Activated CD4-positive, alpha-beta T cell treated with anti-CD3 and anti-CD28 coated beads, Interleukin-2, amount 50 U/mL, for 16 hours (primary cell): ENCODE data around the gene NEGR1.

Experiments used
- DNase-seq: peaks from one replicate; pipeline ENCODE4 v3.0.0-alpha.2; 2020

NEGR1 gene

DNA sequence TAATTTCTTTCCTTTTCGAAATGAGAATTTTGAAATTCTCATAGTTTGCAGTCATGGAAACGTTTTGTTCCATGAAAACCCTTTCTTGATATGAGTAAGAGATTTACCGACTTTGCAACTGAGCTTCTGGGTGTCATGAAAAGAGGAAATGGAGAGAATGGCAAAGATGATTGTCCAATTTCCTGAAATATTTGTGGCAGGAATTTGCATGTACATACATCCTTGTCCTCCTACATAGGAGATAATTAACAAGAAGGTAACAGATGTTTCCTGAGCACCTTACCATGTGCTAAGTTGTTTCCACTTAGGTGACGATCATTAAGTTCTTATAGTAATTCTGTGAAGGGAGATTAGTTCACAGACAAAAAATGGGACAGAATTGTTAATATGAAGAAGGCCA is 170.7 kb downstream of the NEGR1 start:
- DNase-seq, result no peak

DNA sequence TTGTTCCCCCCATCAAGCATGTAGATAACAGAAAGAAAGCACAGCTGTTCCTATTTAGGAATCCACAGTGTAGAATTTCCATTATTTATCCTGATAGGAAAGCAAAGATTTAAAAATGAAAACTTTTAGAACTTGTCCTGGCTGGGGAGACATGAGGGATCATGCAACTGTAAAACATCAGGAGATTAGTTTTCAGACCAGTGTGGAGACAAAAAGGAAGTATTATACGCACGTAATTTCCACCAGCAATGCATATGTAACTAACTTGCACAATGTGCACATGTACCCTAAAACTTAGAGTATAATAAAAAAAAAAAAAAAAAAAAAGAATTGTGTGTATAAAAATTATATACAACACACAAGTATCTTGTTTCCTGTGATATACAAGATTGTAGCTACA is 172.4 kb downstream of the NEGR1 start:
- DNase-seq, result no peak

DNA sequence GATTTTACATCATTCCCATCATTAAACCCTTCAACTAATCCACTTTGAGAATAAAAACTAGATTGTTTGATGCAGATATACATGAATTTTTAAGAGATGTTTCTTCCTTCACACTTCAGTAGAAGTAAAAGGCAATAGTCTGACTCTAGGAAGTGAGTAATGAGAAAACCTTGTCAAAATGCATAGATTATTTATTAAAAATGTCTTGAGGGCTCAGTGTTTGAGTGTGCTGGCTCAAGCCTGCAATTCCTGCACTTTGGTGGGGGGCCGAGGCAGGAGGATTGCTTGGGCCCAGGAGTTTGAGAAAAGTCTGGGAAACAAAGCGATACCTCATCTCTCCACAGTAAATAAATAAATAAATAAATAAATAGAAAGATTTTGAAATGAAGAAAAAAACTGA is 177.1 kb downstream of the NEGR1 start:
- DNase-seq, result no peak

DNA sequence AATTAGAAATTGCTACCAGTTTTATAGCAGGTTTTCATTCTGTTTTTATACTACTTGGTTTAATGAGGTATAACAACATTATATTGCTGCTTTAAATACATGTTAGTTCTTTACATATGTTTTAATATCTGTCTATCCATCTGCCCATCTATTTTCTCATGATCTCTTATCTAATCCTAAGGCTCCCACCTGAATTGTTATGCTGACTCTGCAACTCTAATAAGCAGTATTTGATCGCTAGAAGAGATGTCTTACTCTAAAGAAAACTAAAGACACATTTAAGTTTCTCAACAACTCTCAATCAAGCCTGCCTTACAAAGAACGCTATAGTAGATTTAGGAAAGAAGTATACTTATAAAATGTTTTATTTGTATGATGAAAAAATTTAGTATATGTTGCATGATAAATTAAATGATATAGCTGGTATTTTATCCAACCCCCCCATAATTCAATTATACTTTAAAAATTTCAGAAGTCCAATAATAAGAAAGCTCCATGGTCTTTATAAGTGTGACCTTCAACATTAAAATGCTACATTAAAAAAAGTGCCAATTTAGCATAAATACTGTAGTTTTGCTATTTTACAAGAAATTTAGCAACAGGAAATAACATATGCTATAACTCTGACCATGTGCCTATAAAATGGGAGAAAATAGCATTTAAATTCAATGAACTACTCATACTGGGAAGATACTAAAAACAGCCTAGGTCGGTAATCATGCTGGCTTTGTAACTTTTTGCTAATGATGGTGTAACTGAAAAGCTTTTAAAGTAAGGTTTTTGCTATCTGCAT is 180.3 kb downstream of the NEGR1 start:
- DNase-seq, result no peak

DNA sequence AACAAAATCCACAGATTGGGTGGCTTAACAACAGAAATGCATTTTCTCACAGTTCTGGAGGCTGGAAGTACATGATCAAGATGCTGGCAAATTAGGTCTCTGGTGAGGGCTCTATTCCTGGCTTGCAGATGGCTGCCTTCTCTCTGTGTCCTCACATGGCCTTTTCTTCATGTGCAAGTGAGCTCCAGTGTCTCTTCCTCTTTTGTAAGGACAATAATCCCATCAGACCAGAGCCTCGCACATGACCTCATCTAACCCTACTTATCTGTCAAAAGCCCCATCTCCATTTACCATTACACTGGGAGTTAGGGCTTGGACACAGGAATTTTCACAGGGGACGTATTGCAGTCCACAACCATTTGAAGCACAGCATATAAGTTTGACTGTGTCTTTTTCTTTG is 181.6 kb downstream of the NEGR1 start:
- no peak for DNase-seq

DNA sequence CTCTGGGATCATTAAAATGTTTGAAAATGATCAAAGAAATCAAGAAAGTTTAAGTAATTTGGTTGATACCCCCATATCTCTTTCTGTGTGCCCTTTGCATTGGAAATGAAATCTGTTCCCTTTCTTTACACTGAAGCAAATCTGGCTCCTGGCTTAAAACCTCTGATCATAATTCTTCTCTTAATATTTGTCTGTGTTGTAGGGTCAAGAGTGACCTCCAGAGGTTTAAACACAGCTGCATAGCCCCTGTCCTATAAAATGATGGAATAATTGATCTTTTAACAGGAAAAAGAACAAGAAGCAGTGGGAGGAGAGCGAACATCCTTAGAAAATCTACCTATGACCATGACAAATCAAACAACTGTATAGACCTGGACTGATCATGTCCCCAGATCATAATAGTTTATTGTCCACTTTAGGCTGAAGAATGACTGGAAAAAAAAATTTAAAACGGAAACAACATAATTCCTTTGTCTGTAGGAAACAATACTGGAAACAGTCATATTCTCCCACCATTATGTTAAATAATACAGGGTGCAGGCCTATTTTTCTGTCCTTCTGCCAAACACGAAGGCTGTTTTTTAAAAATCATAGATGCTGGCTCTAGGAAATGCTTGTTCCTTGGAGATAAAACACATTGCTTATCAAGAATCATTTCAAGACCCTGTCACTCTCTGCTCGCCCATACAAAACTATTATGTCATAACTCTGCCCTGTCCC is 184.3 kb downstream of the NEGR1 start:
- no peak for DNase-seq

DNA sequence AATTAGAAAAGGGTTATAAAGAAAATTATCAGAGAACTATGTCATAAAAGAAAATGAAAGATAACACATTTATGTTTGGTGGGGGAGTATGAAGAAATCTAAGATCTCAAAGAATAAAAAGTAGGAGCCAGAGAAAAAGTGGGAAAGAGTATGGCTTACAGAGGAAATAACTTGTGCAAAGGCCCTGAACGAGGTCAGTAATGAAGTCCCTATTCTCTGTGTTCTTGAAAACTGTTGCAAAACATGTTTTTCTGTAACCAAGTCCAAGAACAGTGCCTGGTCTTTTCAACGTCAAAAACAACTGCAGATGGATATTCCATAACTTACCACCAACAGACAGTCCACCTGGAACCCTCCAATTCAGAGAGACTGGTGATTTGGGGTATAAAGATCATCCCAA is 188.1 kb downstream of the NEGR1 start:
- no peak for DNase-seq

DNA sequence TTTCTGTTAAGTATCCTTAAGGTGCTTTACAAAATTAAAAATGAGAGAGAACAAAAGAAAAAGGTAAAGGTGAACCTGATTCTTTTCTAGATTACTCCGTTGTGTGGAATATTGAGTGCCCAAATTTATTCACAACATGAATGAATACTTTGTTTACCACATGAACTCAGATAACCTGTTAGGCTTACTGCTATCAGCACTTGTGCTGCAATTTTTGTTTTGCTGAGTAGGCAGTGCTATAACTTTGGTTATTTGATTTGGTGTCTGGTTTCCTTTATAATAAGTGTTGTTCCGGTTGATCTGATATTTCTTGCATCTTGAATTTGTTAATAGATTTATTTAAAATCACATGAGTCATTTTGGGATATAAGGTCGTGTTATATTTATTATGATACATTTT is 195.9 kb downstream of the NEGR1 start:
- no peak for DNase-seq

DNA sequence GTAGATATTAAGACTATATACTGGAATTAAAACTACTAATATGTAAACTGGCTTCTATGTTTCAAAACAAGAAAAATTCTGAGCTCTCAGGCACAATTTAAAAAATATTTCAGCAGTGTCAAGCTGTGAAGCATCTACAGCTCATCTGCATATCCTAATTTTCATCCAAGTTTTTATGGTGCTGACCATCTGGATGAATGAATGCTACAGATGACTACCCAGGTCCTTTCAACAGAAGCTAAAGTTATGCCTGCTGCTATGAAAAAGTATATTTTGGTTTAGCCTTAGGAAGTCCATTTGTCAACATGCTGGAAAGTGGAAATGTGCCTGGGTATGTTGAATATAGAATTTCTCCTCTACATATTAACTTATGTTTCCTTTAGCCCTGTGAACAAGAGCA is 206.9 kb downstream of the NEGR1 start:
- DNase-seq, result no peak

DNA sequence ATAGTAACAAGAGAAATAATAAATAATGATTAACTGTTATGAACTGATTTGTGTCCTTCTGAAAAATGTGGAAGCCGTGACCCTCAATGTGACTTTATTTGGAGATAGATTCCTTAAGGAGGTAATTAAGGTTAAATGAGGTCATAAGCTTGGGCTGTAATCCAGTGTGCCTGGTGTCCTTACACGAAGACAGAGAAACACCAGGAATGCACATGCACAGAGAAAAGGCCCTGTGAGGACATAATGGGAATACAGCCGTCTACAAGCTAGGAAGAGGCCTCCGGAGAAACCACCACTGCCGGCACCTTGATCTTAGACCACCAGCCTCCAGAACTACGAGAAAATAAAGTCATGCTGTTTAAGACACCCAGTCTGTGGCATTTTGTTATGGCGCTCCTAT is 215.9 kb downstream of the NEGR1 start:
- no peak for DNase-seq

DNA sequence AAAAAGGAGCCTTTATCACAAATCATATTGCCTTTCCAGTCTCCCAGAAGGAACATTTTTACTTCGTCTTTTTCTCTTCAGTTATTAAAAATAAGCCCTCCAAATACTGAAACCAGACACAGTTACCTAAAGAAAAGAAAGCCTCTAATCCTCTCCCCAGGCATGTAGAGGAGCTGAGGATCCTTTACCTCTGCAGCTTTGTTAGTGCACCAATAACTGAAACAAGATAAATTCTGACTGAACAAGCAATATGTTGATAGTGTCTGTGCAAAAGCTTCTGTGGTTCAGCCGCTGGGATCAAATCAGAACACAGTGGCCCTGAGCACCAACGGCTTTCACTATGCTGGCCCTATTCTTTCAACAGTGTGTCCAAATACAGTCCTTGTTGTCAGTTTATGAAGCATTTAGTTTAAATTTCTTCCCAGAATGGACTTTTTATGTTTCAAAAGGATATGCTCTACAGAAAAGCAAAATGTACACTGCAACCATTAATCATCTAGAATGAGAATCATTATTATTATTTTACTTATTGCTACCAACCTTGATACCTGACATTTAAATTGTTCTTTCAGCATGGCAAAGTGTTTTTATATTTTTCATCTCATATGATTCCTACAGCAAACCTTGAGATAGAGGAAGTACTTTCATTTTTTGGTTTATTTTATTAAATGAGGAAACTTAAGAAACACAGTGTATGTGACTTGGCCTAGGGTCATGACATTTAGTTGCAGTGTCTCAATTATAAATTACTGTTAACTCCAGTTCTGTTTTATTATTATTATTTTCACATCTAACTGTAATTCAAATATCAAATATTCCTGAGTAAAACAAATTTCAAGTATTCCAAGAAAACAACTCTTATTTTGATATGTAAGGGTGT is 217.9 kb downstream of the NEGR1 start:
- no peak for DNase-seq

DNA sequence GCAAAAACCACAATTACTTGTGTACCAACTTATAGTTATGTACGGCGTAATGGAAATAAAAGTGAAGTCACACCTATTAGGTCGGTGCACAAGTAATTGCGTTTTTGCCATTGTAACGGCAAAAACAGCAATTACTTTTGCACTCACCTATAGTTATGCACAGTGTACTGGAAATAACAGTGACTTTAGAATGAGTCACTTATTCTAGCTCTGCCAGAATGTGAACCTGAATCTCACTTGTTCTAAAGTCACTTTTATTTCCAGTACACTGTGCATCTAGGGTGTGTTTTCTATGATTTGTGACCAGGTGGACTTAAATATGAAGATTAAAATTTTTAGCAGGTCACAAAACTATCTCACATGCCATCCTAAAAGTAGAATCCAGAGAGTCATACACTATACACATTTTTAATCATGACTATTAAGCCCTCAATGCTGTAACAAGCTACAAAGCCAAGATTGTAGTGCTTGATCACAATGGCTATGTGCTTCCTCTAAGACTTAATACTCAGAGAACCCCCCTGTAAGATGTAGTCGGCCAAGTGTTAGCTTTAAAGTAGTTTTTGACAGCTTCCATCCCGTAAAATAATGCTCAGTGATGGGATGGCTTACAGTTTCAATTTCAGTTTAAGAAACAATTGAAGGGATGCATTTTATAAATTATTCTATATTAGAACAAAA is 218.8 kb downstream of the NEGR1 start:
- DNase-seq, result no peak

DNA sequence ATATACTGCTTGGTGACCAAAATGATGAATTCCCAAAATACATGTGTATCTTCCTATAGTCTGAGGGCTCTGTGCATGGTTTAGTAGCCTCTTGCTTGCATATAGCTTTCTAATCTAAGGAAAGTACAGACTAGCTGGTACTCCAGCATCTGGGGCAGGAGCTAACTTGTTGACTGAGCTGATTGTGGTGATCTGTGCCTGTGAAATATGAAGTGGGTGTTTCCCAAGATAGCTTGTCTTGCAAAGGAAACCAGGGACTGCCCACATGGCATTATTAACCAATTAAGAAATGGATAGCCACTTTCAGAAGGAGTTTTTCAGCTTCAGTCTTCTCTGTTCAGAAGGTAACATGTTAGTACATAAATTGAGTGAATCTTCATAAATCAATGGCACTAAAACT is 219.8 kb downstream of the NEGR1 start:
- DNase-seq, result no peak

DNA sequence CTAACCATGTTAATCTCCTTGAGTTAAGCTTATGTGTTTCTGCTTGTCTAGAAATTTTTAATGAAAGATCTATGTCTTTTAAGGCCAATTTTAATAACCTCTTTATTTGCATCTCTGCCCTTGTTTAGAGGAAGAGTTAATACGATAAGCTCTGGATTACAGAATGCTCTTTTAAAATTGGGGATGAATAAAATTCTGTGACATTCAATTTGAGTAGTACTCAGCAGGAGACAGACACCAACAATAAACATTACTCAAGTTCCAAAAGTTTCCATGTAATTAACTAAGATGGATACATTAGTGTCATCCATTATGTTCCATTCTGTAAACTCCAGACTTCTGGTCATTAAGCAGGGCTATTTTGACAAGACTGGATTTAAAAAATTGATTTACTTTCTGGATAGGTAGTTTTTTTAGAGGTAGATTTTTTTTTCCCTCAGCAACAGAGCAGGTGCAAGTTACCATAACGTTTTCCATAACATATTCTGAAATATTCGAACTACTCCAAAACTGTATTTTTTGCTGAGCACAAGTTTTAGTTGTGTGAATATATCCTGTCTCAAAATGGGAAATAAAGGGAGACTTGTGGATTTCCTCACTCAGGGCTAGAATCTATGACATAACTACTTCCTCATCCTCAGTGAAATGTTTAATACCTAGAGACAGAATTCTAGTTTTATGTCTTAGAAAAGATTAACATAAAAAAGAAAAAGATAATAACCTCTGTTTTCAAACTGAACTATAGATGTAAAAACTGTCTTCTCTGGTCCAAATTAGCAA is 221.7 kb downstream of the NEGR1 start:
- no peak for DNase-seq

DNA sequence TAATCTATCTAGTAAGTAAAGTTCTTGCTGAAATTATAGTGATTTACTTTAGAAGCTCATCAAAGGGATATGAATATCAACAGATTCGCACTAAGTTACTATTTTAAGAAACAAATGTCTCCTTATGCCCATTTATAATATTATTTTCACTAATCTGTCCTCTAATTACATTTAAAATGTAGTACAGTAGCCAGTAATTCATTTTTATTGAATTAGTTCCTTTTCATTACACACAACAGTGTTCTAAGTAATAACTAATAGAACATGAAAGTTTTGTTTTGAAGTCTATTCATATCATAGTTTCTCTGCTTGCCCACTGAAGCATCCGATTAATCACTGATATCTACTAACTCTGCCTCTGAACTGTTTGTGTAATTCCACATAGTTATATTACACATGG is 225.8 kb downstream of the NEGR1 start:
- DNase-seq, result no peak

DNA sequence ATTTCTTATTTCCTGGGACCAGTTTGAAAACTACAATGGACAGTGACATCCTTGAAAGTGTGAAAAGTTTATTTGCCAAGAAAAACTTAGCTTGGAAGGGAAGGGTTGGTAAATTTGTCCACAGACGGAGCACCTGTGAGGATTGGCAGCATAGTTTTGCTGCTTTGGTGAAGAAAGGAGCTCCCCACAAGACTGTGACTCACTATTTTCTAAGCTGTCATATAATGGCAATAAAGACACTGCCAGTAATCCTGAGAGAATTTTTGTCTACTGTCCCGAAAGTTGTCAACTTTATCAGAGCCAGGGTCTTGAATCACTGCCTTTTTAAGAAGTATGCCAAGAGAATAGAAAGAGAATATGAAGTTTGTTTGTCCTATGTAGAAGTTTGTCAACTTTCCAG is 230.8 kb downstream of the NEGR1 start:
- DNase-seq, result no peak

DNA sequence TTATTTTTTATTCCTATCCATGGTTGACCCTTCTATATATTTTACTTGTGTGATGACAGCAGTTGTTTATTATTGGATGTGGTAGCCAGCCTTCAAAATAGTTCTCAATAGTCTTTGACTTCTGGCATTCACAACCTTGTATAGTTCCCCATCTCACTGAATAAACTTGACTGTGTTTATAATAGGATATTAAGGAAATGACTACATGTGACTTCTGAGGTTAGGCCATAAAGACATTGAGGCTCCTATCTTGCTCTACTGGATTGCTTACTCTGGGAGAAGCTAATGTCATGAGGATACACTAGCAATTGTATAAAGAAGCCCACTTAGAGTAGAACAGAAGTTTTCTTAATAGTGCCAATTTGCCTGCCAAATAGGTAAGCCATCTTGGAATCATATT is 231.8 kb downstream of the NEGR1 start:
- no peak for DNase-seq

DNA sequence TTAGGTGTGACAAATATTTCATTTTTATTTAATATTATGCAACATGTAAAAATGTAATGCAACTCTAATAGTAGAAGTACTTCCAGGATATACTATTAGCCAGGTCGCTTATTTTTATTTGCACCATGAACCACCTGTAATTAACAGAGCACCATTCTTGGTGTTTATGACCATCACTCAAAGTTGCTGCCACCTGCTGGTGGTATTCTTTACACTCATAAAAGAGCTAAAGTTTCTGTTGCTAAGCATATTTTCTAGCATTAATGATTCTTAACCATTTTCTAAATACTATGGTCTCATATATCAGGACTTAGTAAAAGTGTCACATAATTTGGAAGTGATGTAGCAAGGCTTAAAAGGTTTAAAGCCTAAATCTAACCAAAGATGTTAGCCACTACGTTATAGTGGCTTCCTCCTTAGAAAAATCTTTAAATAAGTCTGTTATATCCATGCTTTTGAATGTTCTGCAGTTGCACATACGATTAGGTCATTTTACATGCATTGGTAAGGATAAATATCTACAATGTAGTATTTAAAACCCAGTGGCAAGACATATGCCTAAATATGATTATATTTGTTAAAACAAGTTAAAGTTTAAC is 244.5 kb downstream of the NEGR1 start:
- peak; percentile 18 for DNase-seq

DNA sequence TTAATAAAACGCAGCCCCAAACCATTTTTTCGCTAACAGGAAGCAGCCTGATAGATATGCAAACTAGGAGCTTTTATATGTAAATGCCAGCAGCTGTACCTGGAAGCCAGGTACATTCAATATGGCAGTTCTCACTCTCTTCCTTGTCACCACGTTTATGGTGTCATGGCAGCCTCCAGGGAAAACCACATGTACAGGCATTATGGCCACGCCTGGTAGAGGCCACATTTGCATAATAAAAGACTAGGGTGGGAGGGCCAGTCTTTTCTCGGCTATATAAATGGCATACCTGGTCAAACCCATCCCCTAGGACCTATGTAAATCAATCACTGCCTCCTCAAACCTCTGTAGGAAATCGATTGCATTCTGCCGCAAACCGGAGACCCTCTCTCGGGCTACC is 247.5 kb downstream of the NEGR1 start:
- no peak for DNase-seq

DNA sequence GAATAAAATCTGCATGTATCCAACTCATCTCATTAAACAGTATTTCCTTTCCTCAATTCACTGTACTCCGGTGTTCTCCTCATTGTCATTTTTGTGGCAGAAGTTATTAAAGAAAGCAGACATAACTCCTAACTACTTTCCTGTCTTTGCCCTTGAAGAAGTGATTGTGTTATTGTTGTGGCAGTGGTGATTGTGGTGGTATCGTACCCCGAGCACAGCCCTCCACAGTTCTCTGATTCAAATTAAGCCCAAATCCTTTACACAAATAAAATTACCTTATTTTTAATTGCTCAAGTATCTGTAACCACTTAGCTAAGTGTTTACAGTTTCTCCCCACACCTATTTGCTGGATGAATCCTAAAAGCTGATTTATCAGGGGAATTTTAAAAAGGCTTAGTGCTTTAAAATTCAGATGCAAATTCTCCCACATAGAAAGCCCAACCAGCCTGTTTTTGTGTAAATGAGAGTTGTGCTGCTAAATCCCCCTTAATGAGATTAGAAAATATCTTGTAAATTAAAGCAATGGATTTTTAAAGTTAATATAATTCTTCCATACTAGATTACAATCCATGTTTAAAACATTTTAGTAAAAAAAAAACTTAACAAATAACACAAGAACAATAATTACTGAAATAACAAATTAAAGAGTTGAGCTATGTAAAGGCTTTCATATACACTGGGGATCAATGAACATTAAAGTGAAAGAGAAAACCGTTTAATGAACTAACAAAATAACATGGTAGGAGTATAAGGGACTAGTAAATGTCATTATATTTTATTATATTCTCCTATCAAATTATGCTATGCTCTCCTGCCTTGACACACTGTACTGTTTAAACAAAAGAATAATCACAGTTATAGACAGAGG is 259.0 kb downstream of the NEGR1 start:
- no peak for DNase-seq

DNA sequence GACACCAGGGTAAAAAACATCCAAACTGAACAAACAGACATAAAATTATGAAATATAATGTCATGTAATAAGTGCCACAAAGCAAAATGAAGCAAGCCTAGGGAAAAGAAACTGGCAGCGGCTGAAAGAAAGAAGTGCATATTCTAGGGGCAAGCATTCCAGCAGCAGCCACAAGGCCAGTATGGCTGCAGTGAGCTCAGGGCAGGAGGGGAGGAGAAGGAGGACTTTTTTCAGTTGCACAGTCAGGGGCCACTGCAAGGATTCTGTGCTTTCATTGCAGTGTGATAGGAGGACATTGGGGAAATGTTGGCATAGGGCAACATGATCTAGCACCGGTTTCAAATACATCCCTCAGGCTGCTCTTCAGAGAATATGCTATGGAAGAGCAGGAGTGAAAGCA is 263.8 kb downstream of the NEGR1 start:
- no peak for DNase-seq
